Heart right ventricle (tissue), 16 donors: ENCODE data around the gene ANXA6. TPM values are rescaled to one million over a fixed set of nuclear protein-coding genes. Genes with fewer than 3 reads are reported as not detected.

ENCODE experiments used
- ATAC-seq, 8 donors: fragments of 200-7000 bp; cut with Tn5 transposase; one replicate each; pipeline ENCODE4 v1.9.1; 2020; ENCODE audit warnings: mild to moderate bottlenecking in 8 of 8, moderate library complexity in 8 of 8, moderate number of reproducible peaks in 1 of 8
- DNase-seq, 2 donors: peaks; one replicate each; pipeline ENCODE4 v3.0.0-alpha.2; 2020
- H3K27ac ChIP-seq, 10 donors: fragments of 200-600 bp; sonication (generic) in 2 of 10; one replicate each; pipeline versions ENCODE4 v1.5.0 to v1.8.0; 2020 to 2022; ENCODE audit warnings: mild to moderate bottlenecking in 3 of 10
- H3K27me3 ChIP-seq, 7 donors: fragments of 200-600 bp; one replicate each; pipeline ENCODE4 v1.8.0; 2021 to 2022; ENCODE audit warnings: mild to moderate bottlenecking in 2 of 7
- H3K36me3 ChIP-seq, 9 donors: fragments of 200-600 bp; sonication (generic) in 1 of 9; one replicate each; pipeline versions ENCODE4 v1.5.0 to v1.8.0; 2020 to 2022; ENCODE audit warnings: mild to moderate bottlenecking in 2 of 9
- H3K4me1 ChIP-seq, 9 donors: fragments of 200-600 bp; sonication (generic) in 1 of 9; one replicate each; pipeline versions ENCODE4 v1.5.0 to v1.8.0; 2020 to 2022; ENCODE audit warnings: mild to moderate bottlenecking in 4 of 9
- H3K4me3 ChIP-seq, 10 donors: fragments of 200-600 bp; sonication (generic) in 2 of 10; one replicate each; pipeline versions ENCODE4 v1.5.0 to v1.8.0; 2020 to 2022; ENCODE audit warnings: mild to moderate bottlenecking in 7 of 10, moderate library complexity in 2 of 10
- H3K9me3 ChIP-seq, 11 donors: fragments of 200-600 bp in 10 of 11; sonication (generic) in 2 of 11; one replicate each; pipeline versions ENCODE4 v1.5.0 to v1.8.0; 2013 to 2022; ENCODE audit warnings: mild to moderate bottlenecking in 2 of 11, control low read depth in 1 of 11, moderate library complexity in 1 of 11
- WGBS, 2 donors: extraction: QIAGEN DNeasy Blood & Tissue Kit; methylation state at CpG; one replicate each; pipeline ENCODE4 v1.1.7; 2013; ENCODE audit warnings: inconsistent platforms in 1 of 2; 5-methylcytosine and 5-hydroxymethylcytosine counted together
- intact Hi-C, 10 donors: fragments of 100-400 bp; cut with DNase I; formaldehyde crosslinking; loops; one replicate each; pipeline versions ENCODE4 v1.11.1 to v1.14.2; 2022
- polyA plus RNA-seq, 2 donors: library from polyadenylated mRNA; stranded (reverse); fragments of 200-250 nt; gene quantifications; one replicate each; pipeline ENCODE4 v1.2.3, GENCODE V29; 2013
- total RNA-seq, 10 donors: library from RNA; stranded (reverse); fragmentation: NEBNext Ultra II Directional in 3 of 10; extraction: Animal tissue kit (Norgen Biotek cat#: 25700) in 3 of 10; gene quantifications; one replicate each; pipeline versions ENCODE4 v1.2.1 to v1.2.4, GENCODE V29; 2021 to 2023
- TF ChIP-seq, protein P1 (sequence below), 9 donors: fragments of 200-600 bp; sonication (generic) in 2 of 9; IDR thresholded peaks; one replicate each; pipeline versions ENCODE4 v1.5.0 to v1.8.0; 2021 to 2022; ENCODE audit warnings: antibody characterized with exemption in 9 of 9, mild to moderate bottlenecking in 5 of 9, moderate library complexity in 1 of 9
- donor health status: Arrhythmogenic right ventricular cardiomyopathy.
- donor health status: ischemic (EF 13 %, LVEDD 7.1; RV severe dilation, severe dysfunction).
- donor health status: healthy with polysubstance abuse.
- donor health status: DM: no; HTN: yes; CAD: no.
- donor health status: DM: no; HTN: no; CAD: no.
- donor health status: ischemic (EF 25% LVEDD 6.9; RV normal size, moderate dysfunction).
- donor health status: ischemic (EF 25% LVEDD 5.7; RV mildly dilated, moderate dysfunction).
- donor health status: healthy.
- donor health status: DM: yes; HTN: yes; CAD: no.
- donor health status: Ischemic cardiomyopathy.
- donor health status: ischemic (EF 35%, LVEDD 5.7; RV mildly dilated, moderate dysfunction).
- donor health status: nonischemic (EF 11% LVEDD 7.7; RV severe dilation, severe dysfunction).
- donor health status: DM: yes; HTN: yes; CAD: no.
- donor health status: PGD.
- donor health status: ischemic (EF 29% LVEDD 5.4; RV normal size, mild dysfunction).
- donor health status: nonischemic (EF 23%, LVEDD 6.1; RV moderate dilation, normal function).

Gene ANXA6
- total and polyA plus RNA-seq, 12 donors: 137 to 275 (median 218) TPM

DNA sequence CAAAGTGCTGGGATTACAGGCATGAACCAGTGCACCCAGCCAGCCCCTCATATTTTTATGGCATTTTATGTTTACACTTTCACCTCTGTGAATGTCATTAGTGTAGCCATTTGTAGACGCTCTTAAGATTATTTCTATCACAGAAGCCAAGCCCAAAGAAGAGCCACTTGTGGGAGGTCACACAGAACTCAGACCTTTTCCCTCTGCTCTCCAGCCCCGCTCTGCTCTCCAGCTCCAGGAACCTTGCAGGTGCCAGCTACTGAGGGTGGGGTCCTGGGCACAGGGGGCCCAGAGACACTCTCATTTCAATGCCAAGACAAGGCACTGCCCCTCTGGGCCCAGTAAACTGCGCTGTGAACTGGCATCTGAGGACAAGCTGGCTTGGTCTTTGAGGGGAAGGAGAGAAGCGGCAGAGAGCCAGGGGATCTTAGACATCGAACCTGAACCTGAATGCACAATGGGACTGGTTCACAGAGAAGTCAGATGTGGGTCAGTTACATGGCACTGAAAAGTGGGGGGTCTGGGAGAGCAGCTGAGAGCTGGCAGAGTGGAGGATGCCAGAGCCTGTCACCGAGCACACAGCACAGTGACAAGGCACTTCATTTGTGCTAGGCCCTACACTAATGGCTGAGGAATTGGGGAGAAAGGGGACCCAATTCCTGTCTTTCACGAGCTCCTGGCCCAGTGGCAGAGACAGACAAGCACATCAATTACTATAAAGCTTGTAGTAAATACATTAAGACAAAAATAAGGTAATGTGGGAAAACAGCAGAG is 16.7 kb downstream of the ANXA6 start:
- peak in 6 of 8 donors; percentile 23 to 73 (median 51) for ATAC-seq
- H3K4me3 ChIP-seq: peak overlapping the region in 1 of 10 donors; percentile 0
- TF ChIP-seq, protein P1, sequence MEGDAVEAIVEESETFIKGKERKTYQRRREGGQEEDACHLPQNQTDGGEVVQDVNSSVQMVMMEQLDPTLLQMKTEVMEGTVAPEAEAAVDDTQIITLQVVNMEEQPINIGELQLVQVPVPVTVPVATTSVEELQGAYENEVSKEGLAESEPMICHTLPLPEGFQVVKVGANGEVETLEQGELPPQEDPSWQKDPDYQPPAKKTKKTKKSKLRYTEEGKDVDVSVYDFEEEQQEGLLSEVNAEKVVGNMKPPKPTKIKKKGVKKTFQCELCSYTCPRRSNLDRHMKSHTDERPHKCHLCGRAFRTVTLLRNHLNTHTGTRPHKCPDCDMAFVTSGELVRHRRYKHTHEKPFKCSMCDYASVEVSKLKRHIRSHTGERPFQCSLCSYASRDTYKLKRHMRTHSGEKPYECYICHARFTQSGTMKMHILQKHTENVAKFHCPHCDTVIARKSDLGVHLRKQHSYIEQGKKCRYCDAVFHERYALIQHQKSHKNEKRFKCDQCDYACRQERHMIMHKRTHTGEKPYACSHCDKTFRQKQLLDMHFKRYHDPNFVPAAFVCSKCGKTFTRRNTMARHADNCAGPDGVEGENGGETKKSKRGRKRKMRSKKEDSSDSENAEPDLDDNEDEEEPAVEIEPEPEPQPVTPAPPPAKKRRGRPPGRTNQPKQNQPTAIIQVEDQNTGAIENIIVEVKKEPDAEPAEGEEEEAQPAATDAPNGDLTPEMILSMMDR (IDR thresholded peaks at IDR 0.05): no peak
- peaks cover 17 to 65% (median 56%) of the 10 kb centered on the region in 9 donors for H3K4me1 ChIP-seq
- no peak for DNase-seq
- H3K36me3 ChIP-seq: peaks cover 0 to 99% (median 44%) of the 10 kb centered on the region in 9 donors
- peak overlapping the region in 9 of 10 donors; percentile 50 to 81 (median 77) for H3K27ac ChIP-seq
- no peaks in the 10 kb centered on the region for H3K9me3 ChIP-seq
- no peaks in the 10 kb centered on the region for H3K27me3 ChIP-seq
- intact Hi-C loops: loop anchor here in 1 of 10 donors (10.0 kb wide), 1 partner anchor 104 kb away; no protein-coding TSS in a partner anchor
- 33 to 67% methylated on average over 7 of the region's 7 CpGs for WGBS, 2 donors

DNA sequence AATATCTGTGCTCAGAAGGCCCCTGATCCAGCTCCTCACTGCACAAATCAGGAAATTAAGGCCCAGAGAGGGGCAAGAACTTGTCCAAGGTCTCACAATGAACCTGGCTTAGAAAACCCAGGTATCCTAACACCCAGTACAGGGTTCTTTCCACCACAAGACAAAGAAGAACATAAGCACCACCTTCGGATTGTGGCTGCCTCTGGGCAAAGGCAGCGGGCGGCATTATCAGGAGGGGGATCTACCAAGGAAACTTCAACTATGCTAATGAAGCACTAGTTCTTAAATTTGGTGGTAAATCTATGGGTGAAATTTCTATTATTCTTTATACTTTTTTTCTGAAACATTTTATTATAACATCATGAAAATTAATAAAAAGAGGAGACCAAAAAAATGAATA is 17.9 kb downstream of the ANXA6 start:
- no peaks in the 10 kb centered on the region for H3K27me3 ChIP-seq
- H3K4me1 ChIP-seq: peaks cover 17 to 53% (median 44%) of the 10 kb centered on the region in 9 donors
- H3K27ac ChIP-seq: peak overlapping the region in 2 of 10 donors; percentile 17 to 50
- no peak overlapping the region for H3K4me3 ChIP-seq
- peaks cover 0 to 99% (median 48%) of the 10 kb centered on the region in 9 donors for H3K36me3 ChIP-seq
- TF ChIP-seq, protein P1 (IDR thresholded peaks at IDR 0.05): no peak
- intact Hi-C loops: loop anchor here in 1 of 10 donors (10.0 kb wide), 1 partner anchor 105 kb away; no protein-coding TSS in a partner anchor
- 93% methylated on average over 3 of the region's 3 CpGs for WGBS, 2 donors
- no peaks in the 10 kb centered on the region for H3K9me3 ChIP-seq
- ATAC-seq (no peak), DNase-seq (no peak)

DNA sequence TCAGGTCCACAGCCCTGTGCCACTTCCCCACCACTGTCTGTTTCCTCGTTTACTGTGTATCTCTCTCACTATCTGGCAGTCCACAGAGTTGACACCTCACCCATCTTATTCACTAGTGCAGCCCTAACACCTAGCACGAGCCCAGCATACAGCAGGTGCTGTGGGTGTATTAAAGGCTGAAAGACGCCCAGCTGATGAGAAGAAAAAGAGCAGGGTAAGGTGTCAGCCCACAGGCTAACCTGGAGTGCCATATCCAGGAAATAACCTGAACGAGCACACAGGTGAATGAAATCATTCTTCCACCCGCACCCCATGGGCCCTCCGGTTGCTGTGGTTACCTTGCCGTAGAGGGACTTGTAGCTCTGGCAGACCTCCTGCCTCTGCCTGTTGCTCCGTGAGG is 18.6 kb downstream of the ANXA6 start:
- H3K27ac ChIP-seq: peak overlapping the region in 1 of 10 donors; percentile 17
- WGBS, 2 donors: 90 to 93% methylated on average over 8 of the region's 8 CpGs

DNA sequence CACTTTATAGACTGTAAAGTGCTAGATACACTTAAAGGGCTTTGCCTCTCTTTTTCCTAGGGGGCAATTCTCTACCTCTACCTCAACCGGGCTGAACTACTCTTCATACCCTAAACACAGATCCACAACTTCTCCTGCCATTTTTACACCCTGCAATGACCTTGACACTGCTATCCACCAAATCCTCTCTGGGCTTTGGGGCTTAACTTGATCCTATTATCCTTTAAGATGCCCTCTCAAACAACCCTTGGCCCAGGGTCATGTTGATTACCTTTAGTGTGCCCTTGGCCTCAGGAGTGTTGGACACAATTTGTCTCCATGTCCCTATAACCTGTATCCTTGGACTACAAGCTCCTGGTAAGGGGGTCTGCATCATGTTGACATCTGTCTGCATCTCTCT is 19.5 kb downstream of the ANXA6 start:
- DNase-seq (no peak), ATAC-seq (no peak)
- H3K36me3 ChIP-seq: peaks cover 0 to 99% (median 61%) of the 10 kb centered on the region in 9 donors
- TF ChIP-seq, protein P1 (IDR thresholded peaks at IDR 0.05): no peak
- WGBS, 2 donors: 80 to 97% methylated on average over 1 of the region's 1 CpG
- H3K27ac ChIP-seq: no peak overlapping the region
- H3K4me1 ChIP-seq: peaks cover 17 to 46% (median 30%) of the 10 kb centered on the region in 9 donors
- no peak overlapping the region for H3K4me3 ChIP-seq
- no peaks in the 10 kb centered on the region for H3K27me3 ChIP-seq
- H3K9me3 ChIP-seq: no peaks in the 10 kb centered on the region
- intact Hi-C loops: no loop called here

More for the DNA sequence above, 18.6 kb downstream of the ANXA6 start:
- DNase-seq (no peak), ATAC-seq (no peak)
- TF ChIP-seq, protein P1 (IDR thresholded peaks at IDR 0.05): no peak
- peaks cover 0 to 99% (median 54%) of the 10 kb centered on the region in 9 donors for H3K36me3 ChIP-seq
- intact Hi-C loops: no loop called here
- H3K9me3 ChIP-seq: no peaks in the 10 kb centered on the region
- no peaks in the 10 kb centered on the region for H3K27me3 ChIP-seq
- H3K4me1 ChIP-seq: peaks cover 17 to 46% (median 37%) of the 10 kb centered on the region in 9 donors
- no peak overlapping the region for H3K4me3 ChIP-seq
